Gastroesophageal sphincter (tissue), 4 donors: ENCODE measurements around the gene CDC42. TPM values are rescaled to one million over a fixed set of nuclear protein-coding genes. Genes with fewer than 3 reads are reported as not detected.
A peak's percentile ranks its signal among the peaks of the same experiment; 100 is the strongest.

ENCODE experiments used
- ATAC-seq: fragments of 150-250 bp; one replicate; pipeline ENCODE4 v1.9.1; 2016; ENCODE audit warnings: mild to moderate bottlenecking, moderate library complexity
- H3K27ac ChIP-seq, 4 donors: fragments of 200-600 bp; sonication (generic) in 3 of 4; 1 replicate in 3 of 4; 2 replicates in 1 of 4; pipeline ENCODE4 v1.5.1; 2016 to 2019
- H3K27me3 ChIP-seq: fragments of 200-600 bp; sonication (generic); one replicate; pipeline ENCODE4 v1.5.1; 2019
- H3K36me3 ChIP-seq, 2 donors: fragments of 200-600 bp; sonication (generic); one replicate each; pipeline ENCODE4 v1.5.1; 2019; ENCODE audit warnings: control low read depth in 1 of 2
- H3K4me1 ChIP-seq, 3 donors: fragments of 200-600 bp; sonication (generic); 1 replicate in 2 of 3; 2 replicates in 1 of 3; pipeline ENCODE4 v1.5.1; 2016 to 2019; ENCODE audit warnings: control low read depth in 2 of 3
- H3K4me3 ChIP-seq, 2 donors: fragments of 200-600 bp; sonication (generic); one replicate each; pipeline ENCODE4 v1.5.1; 2019; ENCODE audit warnings: mild to moderate bottlenecking in 1 of 2, moderate library complexity in 1 of 2
- H3K9me3 ChIP-seq, 3 donors: fragments of 200-600 bp; sonication (generic); one replicate each; pipeline ENCODE4 v1.5.1; 2017 to 2019; ENCODE audit warnings: control low read depth in 2 of 3
- EP300 ChIP-seq: sonication (generic); formaldehyde crosslinking; IDR thresholded peaks from one replicate; pipeline ENCODE4 v1.6.1; 2017; ENCODE audit warnings: antibody characterized with exemption, mild to moderate bottlenecking
- POLR2A ChIP-seq, 2 donors: fragments of 450-650 bp; IDR thresholded peaks; one replicate each; pipeline ENCODE4 v1.6.1; 2017; ENCODE audit warnings: antibody characterized with exemption in 2 of 2, mild to moderate bottlenecking in 2 of 2, moderate library complexity in 1 of 2
- POLR2AphosphoS5 ChIP-seq: sonication (generic); formaldehyde crosslinking; IDR thresholded peaks from one replicate; pipeline ENCODE4 v1.6.1; 2017; ENCODE audit warnings: antibody characterized with exemption
- WGBS, 2 donors: methylation state at CpG; one replicate each; pipeline ENCODE4 v1.1.5; 2018; ENCODE audit warnings: low coverage in 1 of 2; 5-methylcytosine and 5-hydroxymethylcytosine counted together
- total RNA-seq, 4 donors: library from RNA; depleted of rRNA; stranded (reverse); fragments of >200 nt; gene quantifications; one replicate each; pipeline ENCODE4 v1.1.0, GENCODE V29; 2016
- TF ChIP-seq, protein P1 (sequence below), 4 experiments: fragments of 200-600 bp in 2 of 4; fragments of 450-650 bp in 2 of 4; sonication (generic) in 1 of 4; IDR thresholded peaks; one replicate each; pipeline ENCODE4 v1.5.1; 2017 to 2019; ENCODE audit warnings: antibody characterized with exemption in 4 of 4, mild to moderate bottlenecking in 2 of 4, moderate library complexity in 2 of 4

The CDC42 gene
- total RNA-seq, 4 donors from 2014 or later: 190 to 309 (median 205) TPM

DNA sequence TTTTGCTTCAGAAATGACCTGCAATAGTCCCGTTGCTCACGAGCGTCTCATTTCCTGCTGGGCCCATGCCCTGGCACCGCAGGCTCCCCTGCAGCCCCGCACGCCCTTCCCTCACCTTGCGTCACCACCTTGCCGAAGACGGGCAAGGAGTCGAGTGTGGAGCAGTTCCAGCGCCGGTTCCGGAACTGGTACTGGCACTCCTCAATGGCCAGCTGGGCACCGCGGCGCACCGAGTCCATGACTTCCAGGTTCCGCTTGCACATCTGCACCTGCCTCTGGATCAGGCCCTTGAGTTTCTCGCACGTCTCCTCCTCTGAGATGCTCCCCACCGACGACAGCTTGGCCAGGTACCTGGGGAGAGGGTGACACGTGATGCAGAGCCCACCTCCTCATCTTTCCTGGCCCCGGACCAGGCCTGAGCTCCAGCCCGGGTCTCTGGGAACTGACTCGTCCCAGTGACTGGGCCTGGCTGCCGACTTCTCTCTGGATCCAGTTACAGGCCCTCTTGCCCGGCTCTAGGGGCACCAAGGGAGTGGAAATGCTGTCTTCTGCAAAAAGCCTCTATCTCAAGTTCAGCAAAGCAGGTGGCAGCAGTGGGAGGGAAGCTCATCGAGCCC lies 77.1 kb downstream of the CDC42 start:
- H3K27ac ChIP-seq: no peak overlapping the region
- no peaks in the 10 kb centered on the region for H3K36me3 ChIP-seq
- TF ChIP-seq POLR2A (IDR thresholded peaks at IDR 0.05) (no peak), EP300 (no peak)
- TF ChIP-seq, protein P1, sequence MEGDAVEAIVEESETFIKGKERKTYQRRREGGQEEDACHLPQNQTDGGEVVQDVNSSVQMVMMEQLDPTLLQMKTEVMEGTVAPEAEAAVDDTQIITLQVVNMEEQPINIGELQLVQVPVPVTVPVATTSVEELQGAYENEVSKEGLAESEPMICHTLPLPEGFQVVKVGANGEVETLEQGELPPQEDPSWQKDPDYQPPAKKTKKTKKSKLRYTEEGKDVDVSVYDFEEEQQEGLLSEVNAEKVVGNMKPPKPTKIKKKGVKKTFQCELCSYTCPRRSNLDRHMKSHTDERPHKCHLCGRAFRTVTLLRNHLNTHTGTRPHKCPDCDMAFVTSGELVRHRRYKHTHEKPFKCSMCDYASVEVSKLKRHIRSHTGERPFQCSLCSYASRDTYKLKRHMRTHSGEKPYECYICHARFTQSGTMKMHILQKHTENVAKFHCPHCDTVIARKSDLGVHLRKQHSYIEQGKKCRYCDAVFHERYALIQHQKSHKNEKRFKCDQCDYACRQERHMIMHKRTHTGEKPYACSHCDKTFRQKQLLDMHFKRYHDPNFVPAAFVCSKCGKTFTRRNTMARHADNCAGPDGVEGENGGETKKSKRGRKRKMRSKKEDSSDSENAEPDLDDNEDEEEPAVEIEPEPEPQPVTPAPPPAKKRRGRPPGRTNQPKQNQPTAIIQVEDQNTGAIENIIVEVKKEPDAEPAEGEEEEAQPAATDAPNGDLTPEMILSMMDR (IDR thresholded peaks at IDR 0.05): no peak
- WGBS, 2 donors: no CpG with 5 or more reads among the region's 29 CpGs
- H3K4me1 ChIP-seq: peaks cover 0 to 12% (median 0%) of the 10 kb centered on the region in 3 donors
- ATAC-seq: no peak
- peaks cover 9% of the 10 kb centered on the region for H3K27me3 ChIP-seq
- H3K4me3 ChIP-seq: no peak overlapping the region
- no peaks in the 10 kb centered on the region for H3K9me3 ChIP-seq

DNA sequence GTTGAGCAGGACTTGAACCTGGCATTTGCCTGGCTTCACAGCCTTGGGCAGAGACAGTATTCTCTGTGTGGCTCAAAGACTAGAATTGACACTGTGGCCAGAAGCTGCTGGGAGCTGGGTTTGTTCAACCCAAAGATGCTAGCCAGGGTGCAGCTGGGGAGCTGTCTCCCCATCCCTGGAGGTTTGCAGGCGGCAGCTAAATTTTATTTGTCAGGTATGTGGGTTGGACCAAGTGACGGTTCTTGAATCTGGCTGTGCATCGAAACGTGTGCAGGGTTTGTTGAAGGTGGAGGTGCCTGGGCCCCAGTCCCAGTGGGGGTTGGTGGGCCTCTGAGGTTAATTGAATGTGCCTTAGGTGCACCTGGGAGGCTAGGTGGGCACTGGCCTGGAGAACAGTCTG lies 78.6 kb downstream of the CDC42 start:
- H3K36me3 ChIP-seq: no peaks in the 10 kb centered on the region
- no peak overlapping the region for H3K27ac ChIP-seq
- no peak overlapping the region for H3K4me3 ChIP-seq
- no CpG with 5 or more reads among the region's 4 CpGs for WGBS, 2 donors
- TF ChIP-seq POLR2AphosphoS5 (no peak), POLR2A (IDR thresholded peaks at IDR 0.05) (no peak), EP300 (no peak)
- TF ChIP-seq, protein P1 (IDR thresholded peaks at IDR 0.05): no peak
- peaks cover 20% of the 10 kb centered on the region for H3K27me3 ChIP-seq
- no peak for ATAC-seq
- no peaks in the 10 kb centered on the region for H3K9me3 ChIP-seq
- peaks cover 0 to 12% (median 0%) of the 10 kb centered on the region in 3 donors for H3K4me1 ChIP-seq

DNA sequence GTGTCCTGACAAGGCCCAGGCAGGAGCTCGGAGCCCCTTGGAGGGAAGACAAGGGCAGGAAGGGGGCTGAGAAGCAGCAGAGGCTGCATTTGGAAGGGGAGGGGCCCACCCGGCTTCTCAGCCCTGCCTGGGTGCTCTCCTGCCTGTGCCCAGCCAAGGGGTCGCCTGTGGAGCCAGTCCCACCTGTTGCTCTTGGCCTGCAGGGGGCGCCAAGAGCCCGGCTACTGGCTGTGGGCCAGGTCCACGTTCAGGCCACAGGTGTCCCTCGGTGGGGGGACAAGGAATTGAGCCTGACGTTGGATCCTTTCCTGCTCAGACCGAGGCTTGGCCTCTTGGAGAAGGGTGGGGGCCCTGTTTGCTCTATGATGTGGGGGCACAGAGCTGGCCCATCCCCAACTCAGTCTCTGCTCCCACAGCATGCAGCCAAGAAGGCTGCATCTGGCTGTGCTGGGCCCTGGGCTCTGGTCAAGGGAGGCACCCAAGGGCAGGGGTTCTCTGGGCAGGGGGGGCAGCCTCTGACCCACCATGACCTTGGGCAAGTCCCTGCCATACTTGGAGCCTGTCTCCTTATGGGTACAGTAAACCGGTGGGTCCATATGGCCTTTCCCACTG lies 79.5 kb downstream of the CDC42 start:
- H3K27me3 ChIP-seq: peaks cover 29% of the 10 kb centered on the region
- H3K4me3 ChIP-seq: no peak overlapping the region
- ATAC-seq: no peak
- no peaks in the 10 kb centered on the region for H3K36me3 ChIP-seq
- H3K9me3 ChIP-seq: no peaks in the 10 kb centered on the region
- no CpG with 5 or more reads among the region's 10 CpGs for WGBS, 2 donors
- no peak overlapping the region for H3K27ac ChIP-seq
- no peak for TF ChIP-seq POLR2A (IDR thresholded peaks at IDR 0.05)
- TF ChIP-seq, protein P1 (IDR thresholded peaks at IDR 0.05): peak in 3 of 4 experiments; percentile 28 to 69 (median 52)
- peaks cover 0 to 12% (median 0%) of the 10 kb centered on the region in 3 donors for H3K4me1 ChIP-seq

DNA sequence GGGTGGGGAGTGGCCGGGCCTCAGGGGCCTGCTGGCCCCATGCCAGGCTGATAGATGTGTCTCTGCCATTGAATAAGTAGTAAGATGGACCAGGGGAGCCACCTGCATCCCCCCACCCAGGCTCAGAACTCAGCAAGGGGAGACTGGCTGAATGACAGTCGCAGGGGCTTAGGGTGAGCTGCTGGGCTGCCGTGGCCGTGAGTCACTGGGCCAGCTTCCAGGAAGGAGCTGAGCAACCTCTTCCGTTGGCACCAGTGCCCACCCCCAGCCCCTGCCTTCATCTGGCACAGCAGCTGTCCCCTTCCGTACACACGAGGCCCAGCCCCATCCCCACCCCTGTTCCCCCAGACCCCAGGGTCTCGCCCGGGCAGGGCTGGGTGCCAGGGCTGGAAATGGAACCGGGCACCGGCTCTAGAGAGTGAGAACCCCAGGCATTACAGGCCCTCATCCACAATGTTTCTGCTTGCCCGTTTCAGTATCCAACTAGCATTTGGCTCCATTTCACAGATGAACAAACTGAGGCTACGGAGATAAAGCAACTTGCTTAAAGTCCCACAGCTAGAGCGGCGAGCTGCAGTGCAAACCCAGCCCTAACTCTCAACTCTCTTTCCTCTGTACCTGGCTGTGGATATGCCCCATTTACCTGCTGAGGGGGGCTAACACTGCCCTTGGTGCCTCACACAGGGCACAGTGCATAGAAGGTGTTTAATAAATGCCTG lies 80.2 kb downstream of the CDC42 start:
- WGBS, 2 donors: 58 to 96% methylated on average over 4 to 7 of the region's 15 CpGs
- Histone ChIP-seq H3K36me3 (no peaks in the 10 kb centered on the region), H3K4me1 (peaks cover 0 to 12% (median 0%) of the 10 kb centered on the region in 3 donors), H3K27ac (no peak overlapping the region), H3K4me3 (no peak overlapping the region), H3K27me3 (peaks cover 35% of the 10 kb centered on the region), H3K9me3 (no peaks in the 10 kb centered on the region)
- no peak for ATAC-seq
- TF ChIP-seq EP300: no peak
- TF ChIP-seq, protein P1 (IDR thresholded peaks at IDR 0.05): no peak
- TF ChIP-seq POLR2AphosphoS5: peak; percentile 18
